ENCODE data around the gene CANT1.

Gene CANT1

DNA sequence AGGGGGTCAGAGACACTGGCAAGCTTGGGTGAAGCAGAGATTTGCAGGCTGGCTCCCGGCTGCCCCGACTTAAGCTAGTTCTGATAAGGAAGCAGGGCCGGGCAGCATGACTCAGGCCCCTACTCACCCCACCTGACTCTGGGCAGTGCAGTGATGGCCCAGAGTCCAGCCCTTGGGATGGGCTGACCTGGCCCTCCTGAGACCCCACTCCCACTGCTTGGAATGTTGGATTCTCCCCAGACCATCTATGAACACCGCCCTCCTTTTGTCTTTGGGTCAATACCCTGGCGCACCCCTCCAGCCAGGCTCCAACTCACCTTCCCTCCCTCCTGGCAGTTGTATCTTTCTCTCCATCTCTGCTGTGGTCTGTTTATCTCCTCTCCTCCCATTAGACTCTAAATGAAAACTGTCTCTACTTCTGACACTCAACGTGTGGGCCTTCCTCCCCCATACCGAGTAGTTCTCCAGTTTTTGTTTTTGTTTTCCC, 50.9 kb downstream of the CANT1 start:
- H3K4me3 ChIP-seq (ENCODE audit: low read depth, low read length): no peak overlapping the region
- no peak for DNase-seq (ENCODE audit: low read depth)
- TF ChIP-seq, protein P1, sequence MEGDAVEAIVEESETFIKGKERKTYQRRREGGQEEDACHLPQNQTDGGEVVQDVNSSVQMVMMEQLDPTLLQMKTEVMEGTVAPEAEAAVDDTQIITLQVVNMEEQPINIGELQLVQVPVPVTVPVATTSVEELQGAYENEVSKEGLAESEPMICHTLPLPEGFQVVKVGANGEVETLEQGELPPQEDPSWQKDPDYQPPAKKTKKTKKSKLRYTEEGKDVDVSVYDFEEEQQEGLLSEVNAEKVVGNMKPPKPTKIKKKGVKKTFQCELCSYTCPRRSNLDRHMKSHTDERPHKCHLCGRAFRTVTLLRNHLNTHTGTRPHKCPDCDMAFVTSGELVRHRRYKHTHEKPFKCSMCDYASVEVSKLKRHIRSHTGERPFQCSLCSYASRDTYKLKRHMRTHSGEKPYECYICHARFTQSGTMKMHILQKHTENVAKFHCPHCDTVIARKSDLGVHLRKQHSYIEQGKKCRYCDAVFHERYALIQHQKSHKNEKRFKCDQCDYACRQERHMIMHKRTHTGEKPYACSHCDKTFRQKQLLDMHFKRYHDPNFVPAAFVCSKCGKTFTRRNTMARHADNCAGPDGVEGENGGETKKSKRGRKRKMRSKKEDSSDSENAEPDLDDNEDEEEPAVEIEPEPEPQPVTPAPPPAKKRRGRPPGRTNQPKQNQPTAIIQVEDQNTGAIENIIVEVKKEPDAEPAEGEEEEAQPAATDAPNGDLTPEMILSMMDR (IDR thresholded peaks at IDR 0.05; ENCODE audit: low read depth, low read length, missing control alignments): no peak

DNA sequence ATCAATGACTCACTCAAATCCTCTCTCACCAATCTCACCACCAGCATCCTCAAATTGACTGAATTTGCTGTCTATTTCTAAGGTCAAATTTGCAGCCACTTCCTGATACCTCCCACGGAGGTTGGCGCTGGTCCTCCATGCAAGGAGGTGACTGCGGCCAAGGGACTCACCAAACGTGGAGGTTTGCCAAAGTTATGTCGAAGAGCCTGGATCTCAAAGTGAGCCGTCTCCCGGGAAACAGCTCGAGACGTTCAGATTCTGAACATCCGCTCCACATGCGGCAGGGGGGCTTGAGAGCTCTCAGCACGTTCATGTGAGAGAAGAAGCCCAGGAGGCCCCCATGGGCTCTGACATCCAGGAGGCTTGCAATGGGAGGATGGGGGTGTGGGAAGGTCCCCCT, 52.4 kb downstream of the CANT1 start:
- TF ChIP-seq, protein P1 (IDR thresholded peaks at IDR 0.05; ENCODE audit: low read depth, low read length, missing control alignments): no peak
- DNase-seq (ENCODE audit: low read depth): no peak
- no peak overlapping the region for H3K4me3 ChIP-seq (ENCODE audit: low read depth, low read length)

DNA sequence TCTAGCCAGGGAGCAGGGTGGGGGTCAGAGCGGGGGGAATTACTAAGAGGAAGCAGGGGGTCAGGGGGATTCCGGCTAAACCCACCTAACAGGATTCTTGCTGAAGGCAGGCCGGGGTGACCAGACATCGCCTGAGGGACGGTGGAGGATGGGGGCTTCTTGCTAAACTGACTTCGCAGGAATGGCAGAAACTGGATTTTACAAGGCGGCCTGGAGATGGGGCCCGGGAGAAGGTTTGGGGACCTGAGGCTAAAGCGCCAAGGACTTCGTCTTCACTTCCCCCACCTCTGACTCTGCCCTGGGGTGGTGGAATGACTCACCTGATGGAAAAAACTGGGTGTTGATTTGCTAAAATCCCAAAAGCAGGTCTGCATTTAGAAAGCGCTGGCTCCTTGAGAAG, 53.3 kb downstream of the CANT1 start:
- TF ChIP-seq, protein P1 (IDR thresholded peaks at IDR 0.05; ENCODE audit: low read depth, low read length, missing control alignments): no peak

DNA sequence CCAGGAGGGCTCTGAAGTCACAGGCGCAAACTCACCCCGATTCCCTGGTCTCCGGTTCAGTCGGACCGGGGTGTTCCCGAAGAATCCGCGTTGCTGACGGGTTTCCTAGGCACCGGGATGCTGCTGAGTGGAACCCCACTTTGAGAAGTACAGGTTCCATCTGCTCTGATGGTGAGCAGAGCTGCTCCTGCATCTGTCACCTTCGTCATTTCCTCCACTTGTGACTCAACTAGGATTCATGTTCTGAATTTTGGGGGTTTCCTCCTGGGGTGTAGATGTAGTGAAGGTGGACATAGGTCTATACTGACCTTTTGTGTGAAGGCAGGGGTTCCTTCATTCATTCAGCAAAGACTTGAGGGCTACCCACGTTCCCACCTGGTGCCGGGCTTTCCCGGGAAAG, 54.9 kb downstream of the CANT1 start:
- TF ChIP-seq, protein P1 (IDR thresholded peaks at IDR 0.05; ENCODE audit: low read depth, low read length, missing control alignments): no peak

More for the DNA sequence above, 53.3 kb downstream of the CANT1 start:
- no peak overlapping the region for H3K4me3 ChIP-seq (ENCODE audit: low read depth, low read length)
- DNase-seq (ENCODE audit: low read depth): no peak

DNA sequence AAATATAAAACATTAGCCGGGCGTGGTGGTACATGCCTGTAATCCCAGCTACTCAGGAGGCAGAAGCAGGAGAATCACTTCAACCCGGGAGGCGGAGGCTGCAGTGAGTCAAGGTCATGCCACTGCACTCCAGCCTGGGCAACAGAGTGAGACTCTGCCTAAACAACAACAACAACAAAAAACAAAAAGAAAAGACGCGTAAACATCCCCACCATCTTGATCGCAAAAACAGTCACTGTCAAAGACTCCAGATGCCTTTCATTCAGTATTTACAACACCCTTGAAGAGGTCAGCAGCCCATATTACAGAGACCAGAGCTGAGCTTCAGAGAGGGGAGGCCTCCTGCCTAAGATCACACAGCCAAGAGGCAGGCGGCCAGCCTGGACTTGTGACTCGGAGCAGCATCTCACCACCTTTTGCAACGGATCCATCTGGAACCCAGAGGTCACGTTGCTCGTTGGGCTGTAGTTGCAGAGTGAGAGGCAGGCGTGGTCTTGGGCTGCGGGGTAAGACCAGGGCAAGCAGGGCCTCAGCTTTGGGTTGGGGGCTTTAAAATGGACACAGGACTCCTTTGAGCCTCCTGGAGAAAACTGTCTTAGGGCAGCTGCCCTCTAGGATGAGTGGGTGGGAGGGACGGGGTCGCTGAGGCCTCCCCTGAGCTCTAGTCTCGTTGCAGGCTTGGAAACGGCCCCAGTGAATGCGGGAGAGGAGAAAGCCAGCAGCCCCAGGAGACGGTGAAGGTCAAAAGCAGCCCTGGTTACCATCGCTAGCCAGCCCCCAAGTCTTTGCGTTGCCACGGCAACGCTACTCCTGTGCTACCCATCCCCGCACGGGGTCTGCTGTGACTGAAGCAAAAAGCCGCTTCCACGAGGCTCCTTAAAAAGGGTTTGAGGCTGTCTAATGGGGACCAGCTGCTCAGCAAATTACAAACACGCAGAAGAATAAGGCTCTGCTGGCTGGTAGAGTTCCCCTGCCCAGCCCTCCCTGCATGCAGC, 55.9 kb downstream of the CANT1 start:
- TF ChIP-seq, protein P1 (IDR thresholded peaks at IDR 0.05; ENCODE audit: low read depth, low read length, missing control alignments): no peak
- no peak for DNase-seq (ENCODE audit: low read depth)
- H3K4me3 ChIP-seq (ENCODE audit: low read depth, low read length): no peak overlapping the region

More for the DNA sequence above, 54.9 kb downstream of the CANT1 start:
- no peak for DNase-seq (ENCODE audit: low read depth)
- H3K4me3 ChIP-seq (ENCODE audit: low read depth, low read length): no peak overlapping the region

DNA sequence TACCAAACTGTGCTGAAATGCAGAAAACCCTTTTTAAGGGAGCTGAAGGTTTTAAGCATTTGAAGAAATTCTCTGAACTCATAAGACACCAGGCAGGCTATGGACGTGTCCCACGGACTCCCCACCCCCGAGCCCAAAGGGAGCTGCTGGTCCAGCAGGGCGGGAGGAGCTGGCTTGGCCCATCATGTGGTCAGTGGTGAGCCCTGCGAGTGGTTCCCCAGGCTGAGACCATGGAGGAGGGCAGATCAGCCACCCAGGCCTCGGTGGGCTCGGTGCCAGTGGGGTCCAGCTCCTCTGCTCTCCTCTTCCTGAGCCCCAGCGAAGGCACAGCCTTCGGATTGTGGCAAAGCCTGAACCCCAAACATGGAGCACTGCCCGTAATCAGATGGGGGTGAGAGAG, 56.9 kb downstream of the CANT1 start:
- TF ChIP-seq, protein P1 (IDR thresholded peaks at IDR 0.05; ENCODE audit: low read depth, low read length, missing control alignments): no peak
- no peak overlapping the region for H3K4me3 ChIP-seq (ENCODE audit: low read depth, low read length)
- no peak for DNase-seq (ENCODE audit: low read depth)
